Fibroblast of the aortic adventitia (primary cell): ENCODE measurements around the gene CDR2L. TPM values are rescaled to one million over a fixed set of nuclear protein-coding genes. Genes with fewer than 3 reads are reported as not detected.
A peak's percentile ranks its signal among the peaks of the same experiment; 100 is the strongest.

Experiments used
- DNase-seq: peaks from one replicate; pipeline ENCODE4 v3.0.0-alpha.2; 2010; ENCODE audit warnings: low read depth
- H3K4me3 ChIP-seq: 2 replicates; pipeline ENCODE4 v1.5.1; 2011; ENCODE audit warnings: low read depth, mild to moderate bottlenecking, control low read depth, low read length, moderate library complexity
- total RNA-seq: library from RNA; depleted of rRNA; stranded (reverse); fragments of >200 nt; gene quantifications from 2 replicates; pipeline ENCODE4 v1.2.3, GENCODE V29; 2012; ENCODE audit warnings: low replicate concordance
- TF ChIP-seq, protein P1 (sequence below): IDR thresholded peaks from 2 replicates; pipeline ENCODE4 v1.5.1; 2011; ENCODE audit warnings: mild to moderate bottlenecking, low read length, control low read depth, inconsistent platforms; ENCODE audit not compliant: insufficient read depth

The CDR2L gene
- total RNA-seq, 1 donor = 15.3 TPM

DNA sequence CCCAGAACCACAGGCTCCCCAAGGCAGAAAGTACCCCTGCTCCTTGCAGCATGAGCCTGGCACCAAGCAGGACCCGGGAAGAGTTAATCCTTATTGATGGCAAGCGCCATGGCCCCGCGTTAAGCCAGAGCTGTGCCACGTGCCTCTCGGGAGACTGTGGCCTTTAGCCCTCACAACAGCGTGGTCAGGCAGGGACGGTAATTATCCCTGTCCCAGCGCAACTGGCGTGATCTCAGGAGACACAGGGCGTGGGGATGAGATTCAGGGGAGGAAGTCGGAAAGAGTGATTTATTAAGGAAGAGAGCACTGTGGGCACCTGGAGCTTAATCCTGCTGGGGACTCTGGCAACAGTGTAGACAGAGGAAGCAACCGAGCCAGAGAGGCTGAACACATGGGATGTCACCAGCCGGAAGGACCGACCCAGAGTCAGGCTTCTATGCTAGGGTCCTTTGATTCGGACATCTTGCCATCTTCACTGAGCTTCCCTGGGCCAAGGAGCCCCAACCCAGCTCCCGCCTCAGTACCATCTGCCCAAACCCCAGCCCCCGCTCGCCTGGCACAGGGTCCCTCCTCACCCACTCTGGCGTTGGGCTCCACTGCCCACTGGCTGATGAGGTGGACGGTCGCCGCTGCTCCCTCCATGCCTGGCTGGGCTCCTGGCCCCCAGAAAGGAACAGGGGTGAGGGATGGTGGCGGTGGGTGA lies 34.9 kb upstream of the CDR2L start:
- H3K4me3 ChIP-seq = no peak overlapping the region
- no peak for DNase-seq
- TF ChIP-seq, protein P1, sequence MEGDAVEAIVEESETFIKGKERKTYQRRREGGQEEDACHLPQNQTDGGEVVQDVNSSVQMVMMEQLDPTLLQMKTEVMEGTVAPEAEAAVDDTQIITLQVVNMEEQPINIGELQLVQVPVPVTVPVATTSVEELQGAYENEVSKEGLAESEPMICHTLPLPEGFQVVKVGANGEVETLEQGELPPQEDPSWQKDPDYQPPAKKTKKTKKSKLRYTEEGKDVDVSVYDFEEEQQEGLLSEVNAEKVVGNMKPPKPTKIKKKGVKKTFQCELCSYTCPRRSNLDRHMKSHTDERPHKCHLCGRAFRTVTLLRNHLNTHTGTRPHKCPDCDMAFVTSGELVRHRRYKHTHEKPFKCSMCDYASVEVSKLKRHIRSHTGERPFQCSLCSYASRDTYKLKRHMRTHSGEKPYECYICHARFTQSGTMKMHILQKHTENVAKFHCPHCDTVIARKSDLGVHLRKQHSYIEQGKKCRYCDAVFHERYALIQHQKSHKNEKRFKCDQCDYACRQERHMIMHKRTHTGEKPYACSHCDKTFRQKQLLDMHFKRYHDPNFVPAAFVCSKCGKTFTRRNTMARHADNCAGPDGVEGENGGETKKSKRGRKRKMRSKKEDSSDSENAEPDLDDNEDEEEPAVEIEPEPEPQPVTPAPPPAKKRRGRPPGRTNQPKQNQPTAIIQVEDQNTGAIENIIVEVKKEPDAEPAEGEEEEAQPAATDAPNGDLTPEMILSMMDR = no peak

DNA sequence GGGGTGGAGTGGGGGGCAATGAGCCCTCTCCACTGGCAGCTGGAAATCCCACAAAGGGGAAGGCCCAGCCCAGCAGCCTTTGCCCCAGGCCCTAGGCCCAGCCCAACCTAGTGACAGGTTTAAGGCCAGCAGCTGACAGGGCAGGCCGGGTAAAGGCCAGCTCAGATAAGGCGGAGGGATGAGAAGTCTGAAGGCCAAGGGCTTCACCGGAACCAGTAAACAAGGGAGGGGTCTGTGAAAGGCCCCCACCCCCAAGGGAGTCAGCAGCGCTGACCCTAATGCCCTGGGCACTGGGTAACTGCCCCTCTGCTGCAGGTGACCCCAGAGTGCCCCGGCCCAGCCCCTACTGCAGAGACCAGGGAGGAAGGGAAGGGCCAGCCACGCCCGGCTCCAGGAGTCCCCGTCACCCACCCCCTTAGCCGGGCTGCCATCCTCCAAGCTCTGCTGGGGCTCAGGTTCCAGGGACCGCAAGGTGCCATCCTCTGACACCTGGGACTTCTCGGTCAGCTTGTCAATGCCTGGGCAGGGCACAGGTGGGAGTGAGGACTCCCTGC lies 34.2 kb upstream of the CDR2L start:
- DNase-seq = no peak
- TF ChIP-seq, protein P1 = no peak
- no peak overlapping the region for H3K4me3 ChIP-seq

DNA sequence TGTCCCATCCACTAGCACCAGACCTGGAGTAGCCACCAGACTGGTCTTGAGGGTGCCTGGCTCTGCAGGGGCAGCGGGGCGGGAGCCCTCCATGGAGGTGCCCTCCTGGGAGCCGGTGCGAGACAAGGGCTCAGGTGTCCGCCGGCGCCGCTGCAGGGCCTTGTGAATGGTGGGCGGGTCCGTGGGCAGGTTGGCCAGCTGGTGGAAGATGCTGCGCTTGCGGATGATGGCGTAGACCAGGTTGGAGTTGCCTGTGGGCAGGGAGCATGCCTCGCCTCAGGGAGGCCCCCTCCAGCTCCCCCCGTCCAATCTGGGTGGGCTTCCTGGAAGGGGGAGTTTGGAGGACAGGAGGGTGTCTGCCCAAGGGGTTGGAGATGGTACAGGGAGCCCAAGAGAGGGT lies 33.3 kb upstream of the CDR2L start:
- H3K4me3 ChIP-seq = no peak overlapping the region
- TF ChIP-seq, protein P1 = no peak
- no peak for DNase-seq

DNA sequence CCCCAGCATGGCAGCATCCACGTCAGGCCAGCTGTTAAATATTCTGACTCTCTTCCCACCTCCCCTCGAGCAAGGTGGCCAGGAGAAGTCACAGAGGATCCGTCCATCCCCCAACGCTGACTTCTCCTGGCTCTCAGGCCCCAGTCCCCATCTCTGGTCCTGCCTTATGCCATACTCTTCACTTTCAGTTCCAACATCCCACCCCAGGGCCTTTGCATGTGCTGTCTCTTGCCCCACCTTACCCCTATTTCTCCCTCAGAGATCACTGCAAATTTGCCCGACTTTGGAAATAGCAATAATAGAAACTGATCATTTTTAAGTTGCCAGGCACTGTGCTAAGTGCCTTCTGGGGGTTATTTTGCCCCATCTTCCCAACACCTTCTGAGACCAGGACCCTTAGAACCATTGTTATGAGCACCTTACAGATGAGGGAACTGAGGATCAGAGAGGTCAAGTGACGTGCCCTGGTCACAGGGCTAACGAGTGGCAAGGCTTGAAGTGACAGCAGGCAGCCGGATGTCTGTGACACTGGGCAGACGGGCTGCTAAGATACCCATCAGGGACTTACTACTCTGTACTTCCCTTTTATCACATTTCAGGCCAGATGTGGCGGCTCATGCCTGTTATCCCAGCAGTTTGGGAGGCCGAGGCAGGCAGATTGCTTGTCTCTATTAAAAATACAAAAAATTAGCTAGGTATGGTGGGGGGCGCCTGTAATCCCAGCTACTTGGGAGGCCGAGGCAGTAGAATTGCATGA lies 32.6 kb upstream of the CDR2L start:
- TF ChIP-seq, protein P1 = no peak
- no peak for DNase-seq
- no peak overlapping the region for H3K4me3 ChIP-seq

DNA sequence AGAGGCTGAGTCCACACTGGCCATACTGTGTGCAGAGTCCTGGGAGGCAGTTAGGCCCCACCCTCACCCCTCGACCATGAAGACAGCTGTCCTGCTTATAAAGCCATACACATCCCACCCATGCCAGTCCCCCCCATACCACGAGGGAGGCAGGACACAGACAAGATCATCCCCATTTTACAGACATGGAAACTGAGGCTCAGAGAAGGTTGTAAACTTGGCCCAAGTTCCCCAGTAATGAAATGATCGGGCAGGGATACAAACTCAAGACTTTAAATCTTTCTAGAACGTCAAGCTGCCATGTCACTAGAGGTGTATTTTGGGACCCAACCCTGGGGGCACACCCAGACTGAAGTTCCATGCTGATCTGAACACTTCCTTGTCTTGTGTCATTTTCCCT lies 31.3 kb upstream of the CDR2L start:
- no peak for DNase-seq
- TF ChIP-seq, protein P1 = no peak
- H3K4me3 ChIP-seq = no peak overlapping the region

DNA sequence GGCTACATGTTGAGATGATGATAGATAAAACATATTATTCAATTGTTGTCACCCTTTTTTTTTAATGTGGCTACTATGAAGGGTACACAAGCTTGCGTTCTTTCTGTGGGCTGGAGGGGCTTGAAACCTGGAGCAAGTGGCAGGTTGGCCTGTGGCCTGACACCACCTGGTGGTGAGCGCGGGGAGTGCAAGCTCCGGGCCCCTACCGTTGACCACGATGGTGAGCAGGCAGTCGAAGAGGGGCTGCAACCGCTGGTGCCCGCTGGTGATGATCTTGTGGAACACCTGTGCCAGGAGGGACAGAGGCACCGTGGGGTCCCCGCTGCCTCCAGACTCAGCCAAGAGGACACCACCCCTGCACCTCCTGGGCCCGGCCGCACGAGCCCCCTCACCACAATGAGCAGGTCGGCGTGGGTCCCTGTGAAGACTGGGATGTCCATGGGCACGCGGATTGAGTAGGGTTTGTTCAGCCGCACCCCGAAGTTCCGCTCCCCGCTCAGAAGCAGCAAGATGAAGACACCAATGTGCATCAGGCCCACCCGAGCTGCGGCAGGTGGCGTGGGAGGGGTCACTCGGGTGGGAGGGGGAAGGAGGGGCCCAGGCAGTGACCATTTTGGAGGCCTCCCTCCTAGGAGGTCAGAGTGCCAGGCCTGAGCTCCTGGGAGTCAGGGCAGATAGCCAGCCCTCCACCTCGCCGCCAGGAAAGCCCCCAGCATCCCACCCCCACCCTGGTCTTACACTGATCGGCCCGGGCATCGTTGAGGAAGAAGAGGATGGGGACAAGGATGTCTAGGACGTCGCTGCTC lies 29.3 kb upstream of the CDR2L start:
- no peak overlapping the region for H3K4me3 ChIP-seq
- TF ChIP-seq, protein P1 = peak; percentile 95
- DNase-seq = peak; percentile 48
